Neural cell (in vitro differentiated cells): ENCODE data around the gene LIPC. TPM values are rescaled to one million over a fixed set of nuclear protein-coding genes. Genes with fewer than 3 reads are reported as not detected.

ENCODE experiments used
- H2AFZ ChIP-seq: fragments of 200-600, 300-800 bp; sonication (generic), shearing (Covaris generic); 2 replicates; pipeline ENCODE4 v1.6.0; 2014; ENCODE audit warnings: low read depth, mild to moderate bottlenecking, antibody characterized with exemption, low read length, moderate library complexity
- H3F3A ChIP-seq: fragments of 200-600 bp; shearing (Covaris generic); 2 replicates; pipeline ENCODE4 v1.6.1; 2016; ENCODE audit warnings: mild to moderate bottlenecking, moderate library complexity, mixed read lengths, antibody characterized with exemption, low read length; ENCODE audit not compliant: insufficient read depth, poor library complexity, severe bottlenecking
- H3K27ac ChIP-seq: fragments of 200-600, 300-800 bp; sonication (generic), shearing (Covaris generic); 2 replicates; pipeline ENCODE4 v1.5.1; 2014; ENCODE audit warnings: mild to moderate bottlenecking, low read length, moderate library complexity
- H3K27me3 ChIP-seq: fragments of 300-800, 200-600 bp; sonication (generic), shearing (Covaris generic); 2 replicates; pipeline ENCODE4 v1.6.0; 2014; ENCODE audit warnings: mild to moderate bottlenecking, low read depth, low read length, moderate library complexity; ENCODE audit not compliant: insufficient read depth
- H3K36me3 ChIP-seq: fragments of 300-800, 200-600 bp; sonication (generic), shearing (Covaris generic); 2 replicates; pipeline ENCODE4 v1.5.1; 2014; ENCODE audit warnings: mild to moderate bottlenecking, antibody characterized with exemption, low read length, moderate library complexity; ENCODE audit not compliant: insufficient read depth
- H3K4me2 ChIP-seq: fragments of 300-800, 200-600 bp; sonication (generic), shearing (Covaris generic); 2 replicates; pipeline ENCODE4 v1.6.0; 2014; ENCODE audit warnings: mild to moderate bottlenecking, low read length
- H3K4me3 ChIP-seq: fragments of 300-800, 200-600 bp; sonication (generic), shearing (Covaris generic); 2 replicates; pipeline ENCODE4 v1.5.1; 2014; ENCODE audit warnings: mild to moderate bottlenecking, low read length, moderate library complexity
- H3K79me2 ChIP-seq: fragments of 200-600 bp; shearing (Covaris generic); replicated peaks from 2 replicates; pipeline ENCODE4 v1.6.0; 2014; ENCODE audit warnings: mild to moderate bottlenecking, low read length, moderate library complexity; ENCODE audit not compliant: insufficient read depth
- H3K9ac ChIP-seq: fragments of 300-800, 200-600 bp; sonication (generic), shearing (Covaris generic); 2 replicates; pipeline ENCODE4 v1.6.1; 2016; ENCODE audit warnings: mild to moderate bottlenecking, low read length, mixed read lengths
- H3K9me2 ChIP-seq: fragments of 200-600 bp; shearing (Covaris generic); 2 replicates; pipeline ENCODE4 v1.6.1; 2016; ENCODE audit warnings: mild to moderate bottlenecking, low read length, mixed read lengths; ENCODE audit not compliant: insufficient read depth
- H3K9me3 ChIP-seq: fragments of 200-600, 300-800 bp; sonication (generic), shearing (Covaris generic); 2 replicates; pipeline ENCODE4 v1.6.1; 2016; ENCODE audit warnings: mild to moderate bottlenecking, mixed run types, low read length, moderate library complexity, mixed read lengths
- H4K20me1 ChIP-seq: fragments of 200-600 bp; shearing (Covaris generic); 2 replicates; pipeline ENCODE4 v1.6.1; 2016; ENCODE audit warnings: mild to moderate bottlenecking, mixed run types; ENCODE audit not compliant: insufficient read depth
- EP300 ChIP-seq: fragments of 450-650 bp; conservative IDR thresholded peaks from 2 replicates; pipeline ENCODE4 v1.6.1; 2014; ENCODE audit warnings: antibody characterized with exemption, mild to moderate bottlenecking, moderate library complexity; ENCODE audit not compliant: poor library complexity, severe bottlenecking
- EZH2 ChIP-seq: fragments of 200-600, 300-800 bp; shearing (Covaris generic), sonication (generic); IDR thresholded peaks from 2 replicates; pipeline ENCODE4 v1.6.1; 2014; ENCODE audit warnings: antibody characterized with exemption, low read length, borderline replicate concordance, mild to moderate bottlenecking; ENCODE audit not compliant: insufficient read depth, poor library complexity, severe bottlenecking
- MXI1 ChIP-seq: fragments of 450-650 bp; conservative IDR thresholded peaks from 2 replicates; pipeline ENCODE4 v1.6.1; 2014; ENCODE audit warnings: antibody characterized with exemption, mild to moderate bottlenecking; ENCODE audit not compliant: poor library complexity, severe bottlenecking
- POLR2AphosphoS5 ChIP-seq: IDR thresholded peaks from 2 replicates; pipeline ENCODE4 v1.6.1; 2012
- RAD21 ChIP-seq: fragments of 450-650 bp; conservative IDR thresholded peaks from 2 replicates; pipeline ENCODE4 v1.6.1; 2014; ENCODE audit warnings: antibody characterized with exemption, mild to moderate bottlenecking, moderate library complexity
- SMC3 ChIP-seq: fragments of 450-650 bp; conservative IDR thresholded peaks from 2 replicates; pipeline ENCODE4 v1.6.1; 2014; ENCODE audit warnings: antibody characterized with exemption, mild to moderate bottlenecking, moderate library complexity; ENCODE audit not compliant: poor library complexity
- TAF1 ChIP-seq: IDR thresholded peaks from 2 replicates; pipeline ENCODE4 v1.6.1; 2012; ENCODE audit warnings: low read depth
- polyA plus RNA-seq: library from polyadenylated mRNA; depleted of rRNA; stranded (reverse); fragments of >200 nt; gene quantifications from 2 replicates; pipeline ENCODE4 v1.2.3, GENCODE V29; 2014
- TF ChIP-seq, protein P1 (sequence below): IDR thresholded peaks from 2 replicates; pipeline ENCODE4 v1.6.1; 2012; ENCODE audit warnings: borderline replicate concordance
- TF ChIP-seq, protein P2 (sequence below): fragments of 450-650 bp; IDR thresholded peaks from 2 replicates; pipeline ENCODE4 v1.5.1; 2014; ENCODE audit warnings: antibody characterized with exemption, mild to moderate bottlenecking, moderate library complexity; ENCODE audit not compliant: poor library complexity, severe bottlenecking

LIPC gene
- polyA plus RNA-seq, 1 donor from 2014 or later, result not detected

GRCh38 chr15:58471348-58471747 is 39.6 kb downstream of the LIPC start:
- no peak overlapping the region for H2AFZ ChIP-seq
- H3K9me2 ChIP-seq, result no peaks in the 10 kb centered on the region
- H3K4me2 ChIP-seq, result no peak overlapping the region
- TF ChIP-seq, protein P1, sequence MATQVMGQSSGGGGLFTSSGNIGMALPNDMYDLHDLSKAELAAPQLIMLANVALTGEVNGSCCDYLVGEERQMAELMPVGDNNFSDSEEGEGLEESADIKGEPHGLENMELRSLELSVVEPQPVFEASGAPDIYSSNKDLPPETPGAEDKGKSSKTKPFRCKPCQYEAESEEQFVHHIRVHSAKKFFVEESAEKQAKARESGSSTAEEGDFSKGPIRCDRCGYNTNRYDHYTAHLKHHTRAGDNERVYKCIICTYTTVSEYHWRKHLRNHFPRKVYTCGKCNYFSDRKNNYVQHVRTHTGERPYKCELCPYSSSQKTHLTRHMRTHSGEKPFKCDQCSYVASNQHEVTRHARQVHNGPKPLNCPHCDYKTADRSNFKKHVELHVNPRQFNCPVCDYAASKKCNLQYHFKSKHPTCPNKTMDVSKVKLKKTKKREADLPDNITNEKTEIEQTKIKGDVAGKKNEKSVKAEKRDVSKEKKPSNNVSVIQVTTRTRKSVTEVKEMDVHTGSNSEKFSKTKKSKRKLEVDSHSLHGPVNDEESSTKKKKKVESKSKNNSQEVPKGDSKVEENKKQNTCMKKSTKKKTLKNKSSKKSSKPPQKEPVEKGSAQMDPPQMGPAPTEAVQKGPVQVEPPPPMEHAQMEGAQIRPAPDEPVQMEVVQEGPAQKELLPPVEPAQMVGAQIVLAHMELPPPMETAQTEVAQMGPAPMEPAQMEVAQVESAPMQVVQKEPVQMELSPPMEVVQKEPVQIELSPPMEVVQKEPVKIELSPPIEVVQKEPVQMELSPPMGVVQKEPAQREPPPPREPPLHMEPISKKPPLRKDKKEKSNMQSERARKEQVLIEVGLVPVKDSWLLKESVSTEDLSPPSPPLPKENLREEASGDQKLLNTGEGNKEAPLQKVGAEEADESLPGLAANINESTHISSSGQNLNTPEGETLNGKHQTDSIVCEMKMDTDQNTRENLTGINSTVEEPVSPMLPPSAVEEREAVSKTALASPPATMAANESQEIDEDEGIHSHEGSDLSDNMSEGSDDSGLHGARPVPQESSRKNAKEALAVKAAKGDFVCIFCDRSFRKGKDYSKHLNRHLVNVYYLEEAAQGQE, result no peak
- TF ChIP-seq TAF1 (no peak), EZH2 (no peak)
- no peaks in the 10 kb centered on the region for H3K9me3 ChIP-seq
- no peak overlapping the region for H3K4me3 ChIP-seq
- H3K27ac ChIP-seq, result no peak overlapping the region
- no peaks in the 10 kb centered on the region for H3K79me2 ChIP-seq
- H3K36me3 ChIP-seq, result no peaks in the 10 kb centered on the region
- no peak overlapping the region for H3K9ac ChIP-seq
- no peaks in the 10 kb centered on the region for H3K27me3 ChIP-seq
- no peaks in the 10 kb centered on the region for H3F3A ChIP-seq
- no peaks in the 10 kb centered on the region for H4K20me1 ChIP-seq

DNA sequence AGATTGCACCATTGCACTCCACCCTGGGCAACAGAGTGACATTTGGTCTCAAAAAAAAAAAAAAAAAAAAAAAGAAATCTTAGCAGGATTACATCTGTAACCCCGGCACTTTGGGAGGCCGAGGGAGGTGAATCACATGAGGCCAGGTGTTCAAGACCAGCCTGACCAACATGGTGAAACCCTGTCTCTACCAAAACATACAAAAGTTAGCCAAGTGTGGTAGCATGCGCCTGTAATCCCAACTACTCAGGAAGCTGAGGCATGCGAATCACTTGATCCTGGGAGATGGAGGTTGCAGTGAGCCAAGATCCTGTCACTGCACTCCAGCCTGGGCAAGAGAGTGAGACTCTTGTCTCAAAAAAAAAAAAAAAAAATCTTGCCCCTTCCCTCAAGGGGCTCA is 40.4 kb downstream of the LIPC start:
- Histone ChIP-seq H4K20me1 (no peaks in the 10 kb centered on the region), H3K9me2 (no peaks in the 10 kb centered on the region), H2AFZ (no peak overlapping the region), H3K79me2 (no peaks in the 10 kb centered on the region), H3K27ac (no peak overlapping the region), H3K9me3 (no peaks in the 10 kb centered on the region), H3K36me3 (no peaks in the 10 kb centered on the region), H3K9ac (no peak overlapping the region), H3K4me3 (no peak overlapping the region), H3K27me3 (no peaks in the 10 kb centered on the region), H3K4me2 (no peak overlapping the region), H3F3A (no peaks in the 10 kb centered on the region)
- TF ChIP-seq, protein P1, result no peak
- TF ChIP-seq EP300 (no peak), MXI1 (no peak), POLR2AphosphoS5 (no peak), SMC3 (no peak), RAD21 (no peak), EZH2 (no peak), TAF1 (no peak)
- TF ChIP-seq, protein P2, sequence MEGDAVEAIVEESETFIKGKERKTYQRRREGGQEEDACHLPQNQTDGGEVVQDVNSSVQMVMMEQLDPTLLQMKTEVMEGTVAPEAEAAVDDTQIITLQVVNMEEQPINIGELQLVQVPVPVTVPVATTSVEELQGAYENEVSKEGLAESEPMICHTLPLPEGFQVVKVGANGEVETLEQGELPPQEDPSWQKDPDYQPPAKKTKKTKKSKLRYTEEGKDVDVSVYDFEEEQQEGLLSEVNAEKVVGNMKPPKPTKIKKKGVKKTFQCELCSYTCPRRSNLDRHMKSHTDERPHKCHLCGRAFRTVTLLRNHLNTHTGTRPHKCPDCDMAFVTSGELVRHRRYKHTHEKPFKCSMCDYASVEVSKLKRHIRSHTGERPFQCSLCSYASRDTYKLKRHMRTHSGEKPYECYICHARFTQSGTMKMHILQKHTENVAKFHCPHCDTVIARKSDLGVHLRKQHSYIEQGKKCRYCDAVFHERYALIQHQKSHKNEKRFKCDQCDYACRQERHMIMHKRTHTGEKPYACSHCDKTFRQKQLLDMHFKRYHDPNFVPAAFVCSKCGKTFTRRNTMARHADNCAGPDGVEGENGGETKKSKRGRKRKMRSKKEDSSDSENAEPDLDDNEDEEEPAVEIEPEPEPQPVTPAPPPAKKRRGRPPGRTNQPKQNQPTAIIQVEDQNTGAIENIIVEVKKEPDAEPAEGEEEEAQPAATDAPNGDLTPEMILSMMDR, result no peak
